Colon (tissue), 2 donors: ENCODE results near the gene HOXD4.

Experiments used
- FAIRE-seq: peaks from 2 replicates; lab custom pipeline; 2012; peaks lifted over from hg19 to GRCh38; lab: Jason Lieb, UNC
- donor health status: control.
- donor health status: control.

Gene HOXD4

GRCh38 chr2:176114120-176114929 is 37.0 kb upstream of the HOXD4 start:
- no peak for FAIRE-seq

GRCh38 chr2:176114930-176115625 is 36.3 kb upstream of the HOXD4 start:
- FAIRE-seq, result no peak

- no peak for FAIRE-seq
Measured at GRCh38 chr2:176115883-176116813, 35.2 kb upstream of the HOXD4 start, which contains the start of gene HOXD10. Gene HOXD10, plus strand, starts transcription at chr2:176116778. Its CDS starts 56 bp downstream, at chr2:176116834.

- no peak for FAIRE-seq
Measured at GRCh38 chr2:176117162-176117822, 34.1 kb upstream of the HOXD4 start.

- FAIRE-seq, result no peak
Measured at GRCh38 chr2:176117823-176118371, 33.5 kb upstream of the HOXD4 start.

GRCh38 chr2:176118601-176119339 is 32.6 kb upstream of the HOXD4 start:
- FAIRE-seq, result no peak

- FAIRE-seq, result no peak
Measured at GRCh38 chr2:176120364-176121189, 30.8 kb upstream of the HOXD4 start.

GRCh38 chr2:176121190-176122051 is 29.9 kb upstream of the HOXD4 start:
- no peak for FAIRE-seq

- FAIRE-seq, result no peak
Measured at GRCh38 chr2:176122052-176122682, 29.2 kb upstream of the HOXD4 start.

- FAIRE-seq, result no peak
Measured at GRCh38 chr2:176122683-176123410, 28.5 kb upstream of the HOXD4 start, which contains the start of gene HOXD9. Gene HOXD9, plus strand, starts transcription at chr2:176122719. Its CDS starts 50 bp downstream, at chr2:176122769.

GRCh38 chr2:176123411-176124109 is 27.8 kb upstream of the HOXD4 start:
- FAIRE-seq, result no peak

- FAIRE-seq, result no peak
Measured at GRCh38 chr2:176124110-176124946, 27.0 kb upstream of the HOXD4 start.

- no peak for FAIRE-seq
Measured at GRCh38 chr2:176124947-176125771, 26.2 kb upstream of the HOXD4 start.

- no peak for FAIRE-seq
Measured at GRCh38 chr2:176125772-176126054, 25.6 kb upstream of the HOXD4 start.
